GM21786 (cell line): ENCODE measurements around the gene MRPL23.

Experiments used
- ATAC-seq: cut with Tn5 transposase; IDR thresholded peaks from one replicate; pipeline ENCODE4 v1.9.1; 2021; ENCODE audit not compliant: unreplicated experiment

MRPL23 gene

GRCh38 chr11:1988667-1989317 lies 41.7 kb downstream of the MRPL23 start:
- ATAC-seq = no peak

DNA sequence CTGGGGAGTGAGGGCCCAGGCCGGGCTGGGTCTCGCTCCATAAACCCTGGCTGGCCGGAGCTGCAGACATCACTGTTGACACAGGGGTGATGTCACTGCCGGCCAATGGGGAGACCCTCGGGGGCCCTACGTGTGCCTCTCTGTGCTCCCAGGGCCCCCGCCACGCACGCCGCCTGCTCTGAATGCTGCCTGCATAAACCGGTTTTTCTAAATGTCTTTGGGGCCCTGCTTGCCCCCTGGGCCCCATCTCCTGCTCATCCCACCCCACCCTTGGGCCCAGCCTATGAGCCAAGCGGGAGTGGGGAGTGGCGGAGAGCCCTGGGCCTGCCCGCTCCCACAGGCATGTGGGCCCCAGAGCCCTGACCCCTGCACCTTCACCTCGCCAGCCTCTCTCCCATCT lies 42.8 kb downstream of the MRPL23 start:
- no peak for ATAC-seq

- ATAC-seq = no peak
Measured at GRCh38 chr11:1990872-1991578, 43.9 kb downstream of the MRPL23 start.

GRCh38 chr11:1992111-1992510 lies 45.0 kb downstream of the MRPL23 start:
- ATAC-seq = no peak

DNA sequence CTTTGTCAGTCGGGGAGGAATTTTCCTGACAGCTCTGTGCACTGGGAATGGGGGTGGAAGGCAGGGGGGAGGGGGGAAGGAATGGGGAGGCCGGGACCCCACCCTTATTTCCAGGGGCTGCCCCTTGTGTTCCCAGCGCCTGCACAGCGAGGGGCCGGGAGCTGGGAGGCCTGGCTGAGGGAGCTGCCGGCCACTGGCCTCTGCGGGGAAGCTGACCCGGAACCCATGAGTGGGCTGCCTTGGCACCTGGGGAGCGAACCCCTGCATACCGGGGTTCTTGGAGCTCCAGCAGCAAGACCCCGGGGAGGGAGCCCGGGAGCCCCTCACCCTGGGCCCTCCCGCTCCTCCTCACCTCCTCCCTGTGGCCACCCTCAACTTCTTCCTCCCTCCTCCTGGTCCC lies 47.0 kb downstream of the MRPL23 start:
- ATAC-seq = no peak

DNA sequence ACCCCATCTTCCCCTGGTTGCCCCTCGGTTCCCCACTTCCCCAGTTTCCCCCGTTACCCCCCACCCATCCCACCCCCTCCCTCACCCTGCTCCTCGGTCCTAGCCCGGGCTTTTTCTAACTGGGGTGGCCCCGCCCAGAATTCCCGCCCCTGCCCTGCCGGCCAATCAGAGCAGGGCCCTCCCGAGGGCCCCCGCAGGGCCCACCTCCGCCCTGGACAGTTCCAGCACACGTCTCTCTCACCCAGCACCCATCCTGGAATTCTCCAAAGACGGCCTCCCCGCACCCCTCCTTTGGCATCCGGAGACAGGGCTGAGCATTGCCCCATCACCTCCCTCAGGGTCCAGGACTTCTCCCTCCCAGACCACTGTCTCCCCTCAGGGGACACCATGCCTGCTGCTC lies 50.6 kb downstream of the MRPL23 start, which contains the start of gene H19:
Gene H19 (minus strand): TSS at position 88 of the 400 bp plus-strand sequence.
- ATAC-seq = no peak

DNA sequence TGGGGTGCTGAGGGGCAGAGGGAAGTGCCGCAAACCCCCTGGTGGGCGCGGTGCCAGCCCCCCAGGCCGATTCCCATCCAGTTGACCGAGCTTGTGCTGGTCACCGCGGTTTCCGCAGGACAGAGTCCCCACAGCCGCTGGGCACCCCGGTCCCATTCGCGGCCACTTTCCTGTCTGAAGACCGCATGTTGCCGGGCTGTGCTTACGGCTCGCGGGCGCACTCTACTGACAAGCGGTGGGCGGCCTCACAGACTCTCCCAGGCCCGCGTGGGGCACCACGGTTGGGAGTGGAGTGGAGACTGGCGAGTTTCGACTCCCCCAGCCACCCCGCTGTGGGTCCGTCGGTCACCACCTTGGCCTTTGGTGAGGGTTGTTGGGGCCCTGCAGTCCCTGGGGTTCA lies 51.2 kb downstream of the MRPL23 start:
- ATAC-seq = no peak

GRCh38 chr11:1998861-1999260 lies 51.7 kb downstream of the MRPL23 start:
- ATAC-seq = no peak

- no peak for ATAC-seq
Measured at GRCh38 chr11:2002042-2002776, 55.1 kb downstream of the MRPL23 start.

DNA sequence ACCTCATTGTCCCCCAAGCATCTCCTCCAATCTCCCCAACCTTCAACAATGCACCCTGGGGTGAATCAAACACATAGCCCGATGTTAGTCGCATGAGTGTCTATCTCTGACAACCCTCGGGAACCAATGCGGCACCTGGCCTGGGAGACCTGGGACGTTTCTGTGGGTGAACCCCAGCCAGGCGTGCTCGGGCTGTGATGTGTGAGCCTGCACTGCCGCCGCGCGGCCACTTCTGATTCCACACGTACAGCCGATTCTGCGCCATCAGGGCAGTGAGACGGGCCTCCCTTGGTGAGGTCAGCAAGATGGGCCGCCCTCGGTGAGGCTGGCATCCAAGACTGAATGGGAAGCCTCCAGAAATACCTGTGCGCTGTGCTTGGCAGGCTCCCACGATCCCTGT lies 55.7 kb downstream of the MRPL23 start:
- ATAC-seq = no peak

- ATAC-seq = no peak
Measured at GRCh38 chr11:2004466-2004865, 57.3 kb downstream of the MRPL23 start.
